ENCODE results near the gene APOL5. TPM values are rescaled to one million over a fixed set of nuclear protein-coding genes. Genes with fewer than 3 reads are reported as not detected.

APOL5 gene
- total RNA-seq, 1 donor from 2014 or later = not detected

DNA sequence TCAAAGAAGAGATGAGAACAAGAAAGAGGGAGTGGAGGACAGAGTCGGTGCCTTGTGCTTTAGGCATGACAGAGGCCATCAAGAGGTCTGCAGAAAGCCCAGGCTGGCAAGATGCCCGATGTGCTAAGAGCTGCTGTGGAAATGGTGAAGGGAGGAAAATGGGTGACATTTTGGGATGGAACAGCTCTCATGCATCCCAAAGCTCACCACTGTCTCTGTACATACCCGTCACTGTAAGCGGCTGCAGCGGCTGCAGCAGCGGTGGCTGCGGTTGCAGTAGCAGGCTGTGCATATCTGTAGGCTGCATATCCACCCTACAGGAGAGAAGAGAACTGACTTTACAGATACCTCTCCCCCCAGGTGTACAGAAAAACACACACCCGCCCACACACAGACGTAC is 28.6 kb downstream of the APOL5 start:
- intact Hi-C loops (cut with DNase I) = no loop called here
- TF ChIP-seq, protein P1, sequence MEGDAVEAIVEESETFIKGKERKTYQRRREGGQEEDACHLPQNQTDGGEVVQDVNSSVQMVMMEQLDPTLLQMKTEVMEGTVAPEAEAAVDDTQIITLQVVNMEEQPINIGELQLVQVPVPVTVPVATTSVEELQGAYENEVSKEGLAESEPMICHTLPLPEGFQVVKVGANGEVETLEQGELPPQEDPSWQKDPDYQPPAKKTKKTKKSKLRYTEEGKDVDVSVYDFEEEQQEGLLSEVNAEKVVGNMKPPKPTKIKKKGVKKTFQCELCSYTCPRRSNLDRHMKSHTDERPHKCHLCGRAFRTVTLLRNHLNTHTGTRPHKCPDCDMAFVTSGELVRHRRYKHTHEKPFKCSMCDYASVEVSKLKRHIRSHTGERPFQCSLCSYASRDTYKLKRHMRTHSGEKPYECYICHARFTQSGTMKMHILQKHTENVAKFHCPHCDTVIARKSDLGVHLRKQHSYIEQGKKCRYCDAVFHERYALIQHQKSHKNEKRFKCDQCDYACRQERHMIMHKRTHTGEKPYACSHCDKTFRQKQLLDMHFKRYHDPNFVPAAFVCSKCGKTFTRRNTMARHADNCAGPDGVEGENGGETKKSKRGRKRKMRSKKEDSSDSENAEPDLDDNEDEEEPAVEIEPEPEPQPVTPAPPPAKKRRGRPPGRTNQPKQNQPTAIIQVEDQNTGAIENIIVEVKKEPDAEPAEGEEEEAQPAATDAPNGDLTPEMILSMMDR (IDR thresholded peaks at IDR 0.05) = no peak
- Histone ChIP-seq H3K36me3 (peaks cover 24 to 32% of the 10 kb centered on the region in 2 donors), H3K4me3 (no peak overlapping the region), H3K9me3 (no peaks in the 10 kb centered on the region), H3K27me3 (no peaks in the 10 kb centered on the region), H3K4me1 (no peaks in the 10 kb centered on the region), H3K27ac (no peak overlapping the region)
- no peak for DNase-seq (ENCODE audit: low spot score in 2 of 2)

DNA sequence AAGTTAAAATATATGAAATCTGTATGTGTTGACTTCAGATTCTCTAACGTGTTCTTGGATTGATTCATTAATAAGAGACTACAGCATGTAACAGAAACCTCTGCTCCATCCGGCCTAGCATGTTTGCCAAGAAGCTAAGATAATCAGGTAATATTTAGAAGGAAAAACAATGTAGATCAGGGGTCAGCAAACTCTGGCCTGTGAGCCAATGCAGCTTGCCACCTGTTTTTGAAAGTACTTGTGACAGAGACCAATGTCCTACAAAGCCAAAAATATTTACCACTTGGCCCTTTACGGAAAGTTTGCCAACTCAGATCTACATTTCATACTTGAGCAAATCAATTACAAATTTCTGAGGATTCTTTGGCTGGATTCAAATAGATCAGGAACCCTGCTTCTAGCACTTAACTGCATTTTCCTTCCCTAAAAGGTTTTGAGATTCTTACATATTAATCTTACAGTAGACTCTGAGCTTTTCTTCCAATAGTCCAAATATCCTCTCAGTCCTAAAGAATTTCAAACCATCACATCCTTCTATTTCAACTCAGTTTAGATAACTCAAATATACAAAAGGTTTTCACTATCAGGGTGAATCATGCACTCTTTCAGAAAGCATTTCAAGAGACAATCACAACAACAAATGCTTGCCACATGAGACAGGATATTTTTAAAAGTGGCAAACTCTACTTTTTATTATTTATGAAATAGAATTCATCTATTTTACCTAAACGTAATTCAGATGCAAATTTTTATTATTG is 29.5 kb downstream of the APOL5 start:
- Histone ChIP-seq H3K27me3 (no peaks in the 10 kb centered on the region), H3K4me1 (no peaks in the 10 kb centered on the region), H3K4me3 (no peak overlapping the region), H3K36me3 (peaks cover 24 to 33% of the 10 kb centered on the region in 2 donors), H3K9me3 (no peaks in the 10 kb centered on the region), H3K27ac (no peak overlapping the region)
- TF ChIP-seq, protein P1 (IDR thresholded peaks at IDR 0.05) = no peak
- intact Hi-C loops (cut with DNase I) = no loop called here
- DNase-seq (ENCODE audit: low spot score in 2 of 2) = no peak

DNA sequence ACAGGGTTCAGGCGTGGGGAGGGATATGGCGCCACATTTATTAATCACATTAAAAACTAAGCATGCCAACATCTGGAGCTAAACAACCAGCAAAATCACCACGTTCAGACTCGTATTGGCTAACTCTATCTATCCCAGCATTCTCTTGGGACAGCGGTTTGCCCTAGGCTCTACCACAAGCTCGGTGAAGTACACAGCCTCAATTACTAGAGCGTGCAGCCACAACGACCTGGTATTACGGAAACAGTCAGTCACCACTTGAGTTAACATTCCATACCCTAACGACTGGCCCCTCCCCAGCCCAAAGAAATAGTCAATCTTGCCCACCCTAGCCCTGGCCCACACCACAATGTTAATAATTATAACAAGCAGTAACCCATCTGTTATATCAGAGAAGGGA is 32.1 kb downstream of the APOL5 start:
- intact Hi-C loops (cut with DNase I) = no loop called here
- H3K27ac ChIP-seq = no peak overlapping the region
- no peak for DNase-seq (ENCODE audit: low spot score in 2 of 2)
- no peaks in the 10 kb centered on the region for H3K27me3 ChIP-seq
- no peak overlapping the region for H3K4me3 ChIP-seq
- peaks cover 17% of the 10 kb centered on the region in 2 donors for H3K36me3 ChIP-seq
- TF ChIP-seq, protein P1 (IDR thresholded peaks at IDR 0.05) = no peak
- H3K9me3 ChIP-seq = no peaks in the 10 kb centered on the region
- no peaks in the 10 kb centered on the region for H3K4me1 ChIP-seq

DNA sequence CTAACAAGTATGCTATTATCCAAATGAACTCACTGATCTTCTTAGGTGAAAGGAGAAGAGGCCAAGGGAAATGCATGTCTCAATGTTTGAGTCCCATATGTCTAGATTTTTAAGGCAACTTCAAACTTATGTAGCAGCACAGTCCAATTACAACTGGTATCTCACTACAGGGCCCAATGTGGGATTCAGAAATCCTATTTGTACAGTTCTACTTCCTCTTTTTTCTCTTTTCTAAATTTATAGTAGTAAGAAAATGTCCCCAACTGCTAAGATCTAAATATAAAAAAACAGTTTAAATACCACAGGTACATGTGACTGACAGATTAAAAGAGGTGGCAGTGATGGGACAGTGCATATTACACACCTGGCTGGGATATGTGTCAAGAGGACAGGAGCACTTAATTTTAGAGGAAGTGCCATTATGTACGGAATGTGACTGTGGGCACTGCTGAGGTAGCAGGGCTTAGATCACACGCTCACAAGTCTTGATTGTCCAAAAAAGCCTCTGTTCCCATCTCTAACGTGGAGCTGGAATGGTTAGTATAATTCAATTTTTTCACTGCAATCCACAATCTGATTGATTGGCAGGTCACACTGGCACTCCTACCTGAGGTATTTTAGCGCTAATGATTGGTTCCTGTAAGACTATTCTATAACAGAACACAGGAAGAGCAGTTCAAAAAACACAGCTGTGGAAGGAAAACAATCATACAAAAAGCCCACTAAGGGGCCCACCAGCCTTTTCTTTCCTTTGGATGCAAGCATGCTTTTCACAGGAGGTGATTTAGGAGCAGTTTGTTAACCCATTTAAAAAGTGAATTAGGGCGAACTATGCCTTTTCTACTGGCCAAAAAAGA is 34.6 kb downstream of the APOL5 start:
- H3K9me3 ChIP-seq = no peaks in the 10 kb centered on the region
- no peaks in the 10 kb centered on the region for H3K27me3 ChIP-seq
- no peak overlapping the region for H3K4me3 ChIP-seq
- no peaks in the 10 kb centered on the region for H3K4me1 ChIP-seq
- H3K36me3 ChIP-seq = peaks cover 11 to 15% of the 10 kb centered on the region in 2 donors
- TF ChIP-seq, protein P1 (IDR thresholded peaks at IDR 0.05) = no peak
- intact Hi-C loops (cut with DNase I) = no loop called here
- no peak for DNase-seq (ENCODE audit: low spot score in 2 of 2)
- no peak overlapping the region for H3K27ac ChIP-seq

DNA sequence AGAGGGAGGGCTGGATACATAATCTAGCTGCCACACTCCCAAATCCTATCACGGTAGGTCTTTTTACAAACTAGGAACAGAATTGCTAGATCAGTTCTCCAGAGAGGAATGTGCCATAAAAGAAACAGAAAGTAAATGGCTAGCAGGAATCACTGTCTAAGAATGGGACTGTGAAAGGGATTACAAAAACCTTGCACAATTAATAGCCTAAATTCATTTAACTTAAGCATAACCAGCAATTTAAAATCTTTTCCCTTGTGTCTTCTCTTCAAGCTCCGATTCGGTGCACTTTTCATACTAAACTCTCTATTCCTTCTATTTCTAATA is 35.2 kb downstream of the APOL5 start:
- TF ChIP-seq, protein P1 (IDR thresholded peaks at IDR 0.05) = no peak
- Histone ChIP-seq H3K4me1 (no peaks in the 10 kb centered on the region), H3K27ac (no peak overlapping the region), H3K4me3 (no peak overlapping the region), H3K36me3 (peaks cover 11 to 15% of the 10 kb centered on the region in 2 donors), H3K9me3 (no peaks in the 10 kb centered on the region), H3K27me3 (no peaks in the 10 kb centered on the region)
- intact Hi-C loops (cut with DNase I) = no loop called here
- DNase-seq (ENCODE audit: low spot score in 2 of 2) = no peak

Measured in ascending aorta (tissue), 2 donors.